ENCODE measurements around the gene ARL4C. TPM values are rescaled to one million over a fixed set of nuclear protein-coding genes. Genes with fewer than 3 reads are reported as not detected.

The ARL4C gene
- total and polyA plus RNA-seq, 12 donors = 1.3 to 16.0 (median 6.8) TPM

DNA sequence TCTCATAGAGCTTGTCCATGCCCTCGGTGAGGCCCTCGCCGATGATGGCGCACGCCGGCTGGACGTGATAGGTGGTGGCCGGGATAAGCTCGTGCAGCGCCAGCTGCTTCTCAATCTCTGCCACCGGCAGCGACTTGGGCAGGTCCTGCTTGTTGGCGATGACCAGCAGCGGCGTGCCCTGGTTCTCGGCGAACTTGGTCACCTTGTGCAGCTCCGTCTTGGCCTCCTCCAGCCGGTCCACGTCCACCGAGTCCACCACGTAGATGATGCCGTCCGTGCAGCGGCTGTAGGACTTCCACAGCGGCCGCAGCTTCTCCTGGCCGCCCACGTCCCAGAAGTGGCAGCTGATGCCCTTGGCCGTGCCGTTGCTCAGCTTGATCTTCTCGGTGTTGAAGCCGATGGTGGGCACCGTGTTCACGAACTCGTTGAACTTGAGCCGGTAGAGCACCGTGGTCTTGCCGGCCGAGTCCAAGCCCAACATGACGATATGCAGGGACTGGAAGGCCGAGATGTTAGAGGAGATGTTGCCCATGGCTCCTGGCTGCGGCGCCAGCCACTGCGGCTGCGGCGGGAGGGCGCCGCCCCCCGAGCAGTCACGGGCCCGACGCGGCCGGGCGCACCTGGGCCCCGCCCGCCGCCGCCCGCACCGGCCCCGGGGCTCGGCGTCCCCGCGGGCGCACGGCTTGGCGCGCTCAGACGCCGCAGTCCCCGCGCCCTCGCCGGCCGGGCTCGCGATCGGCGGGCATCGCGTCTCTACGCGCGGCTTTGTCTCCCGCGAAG lies 636 bp downstream of the ARL4C start:
- Histone ChIP-seq H3K4me1 (replicated peaks in 1 of 2) (no peaks in the 10 kb centered on the region), H3K4me3 (peak overlapping the region in 3 of 4 donors; percentile 17 to 67 (median 22)), H3K9me3 (replicated peaks in 1 of 3) (no peaks in the 10 kb centered on the region), H3K36me3 (replicated peaks in 1 of 2) (no peaks in the 10 kb centered on the region), H3K27me3 (peaks cover 6% of the 10 kb centered on the region), H3K27ac (peak overlapping the region in 3 of 5 donors; percentile 62 to 81 (median 78))
- TF ChIP-seq, protein P1, sequence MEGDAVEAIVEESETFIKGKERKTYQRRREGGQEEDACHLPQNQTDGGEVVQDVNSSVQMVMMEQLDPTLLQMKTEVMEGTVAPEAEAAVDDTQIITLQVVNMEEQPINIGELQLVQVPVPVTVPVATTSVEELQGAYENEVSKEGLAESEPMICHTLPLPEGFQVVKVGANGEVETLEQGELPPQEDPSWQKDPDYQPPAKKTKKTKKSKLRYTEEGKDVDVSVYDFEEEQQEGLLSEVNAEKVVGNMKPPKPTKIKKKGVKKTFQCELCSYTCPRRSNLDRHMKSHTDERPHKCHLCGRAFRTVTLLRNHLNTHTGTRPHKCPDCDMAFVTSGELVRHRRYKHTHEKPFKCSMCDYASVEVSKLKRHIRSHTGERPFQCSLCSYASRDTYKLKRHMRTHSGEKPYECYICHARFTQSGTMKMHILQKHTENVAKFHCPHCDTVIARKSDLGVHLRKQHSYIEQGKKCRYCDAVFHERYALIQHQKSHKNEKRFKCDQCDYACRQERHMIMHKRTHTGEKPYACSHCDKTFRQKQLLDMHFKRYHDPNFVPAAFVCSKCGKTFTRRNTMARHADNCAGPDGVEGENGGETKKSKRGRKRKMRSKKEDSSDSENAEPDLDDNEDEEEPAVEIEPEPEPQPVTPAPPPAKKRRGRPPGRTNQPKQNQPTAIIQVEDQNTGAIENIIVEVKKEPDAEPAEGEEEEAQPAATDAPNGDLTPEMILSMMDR (IDR thresholded peaks at IDR 0.05) = no peak
- peak in 1 of 2 donors; percentile 19 for TF ChIP-seq POLR2A (IDR thresholded peaks at IDR 0.05)
- peak; percentile 16 to 73 (median 27) for DNase-seq
- intact Hi-C loops (cut with DNase I) = loop anchor here in 1 of 2 donors (10.0 kb wide), 1 partner anchor 201 kb away; no protein-coding TSS in a partner anchor
- WGBS, 4 donors = 0 to 3% (median 1%) methylated on average over 8 to 89 of the region's 89 CpGs

DNA sequence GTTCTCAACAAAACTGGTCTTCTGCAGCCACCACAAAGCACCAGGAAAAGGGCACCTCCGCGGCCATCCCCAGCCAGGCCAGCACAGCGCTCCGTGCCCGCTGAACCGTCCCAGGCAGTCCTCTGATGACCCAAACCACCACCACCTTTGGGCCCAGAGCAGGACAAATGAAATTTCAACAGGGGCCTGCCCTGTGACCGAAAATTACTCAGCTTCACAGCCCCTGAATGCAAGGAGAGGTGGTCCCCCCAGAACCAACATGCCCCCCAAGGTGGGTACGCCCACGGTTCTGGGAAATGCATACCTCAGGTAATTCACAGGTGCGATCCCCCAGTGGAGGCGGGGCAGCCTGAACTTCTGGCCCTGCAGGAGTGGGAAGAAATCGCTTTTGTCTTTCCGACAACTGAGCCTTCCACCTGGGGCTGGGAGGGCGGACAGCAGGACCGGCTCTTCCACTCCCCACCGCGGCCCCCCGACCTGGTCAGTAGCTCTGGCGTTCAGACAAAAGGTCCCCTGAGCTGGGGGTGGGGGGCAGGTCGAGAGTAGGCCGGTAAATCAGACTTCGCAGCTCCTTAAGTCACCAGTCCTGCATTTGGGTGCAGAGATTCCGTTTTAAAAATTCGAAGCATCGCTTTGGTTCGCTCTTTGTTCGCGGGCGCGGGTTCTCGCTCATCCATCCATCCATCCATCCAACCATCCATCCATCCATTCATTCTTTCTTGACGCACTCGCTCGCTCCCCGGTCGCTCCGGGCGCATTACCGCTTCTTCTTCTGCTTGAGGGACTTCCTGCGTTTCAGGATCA lies 1.4 kb downstream of the ARL4C start:
- H3K36me3 ChIP-seq (replicated peaks in 1 of 2) = no peaks in the 10 kb centered on the region
- H3K9me3 ChIP-seq (replicated peaks in 1 of 3) = no peaks in the 10 kb centered on the region
- peak overlapping the region in 2 of 4 donors; percentile 22 to 67 for H3K4me3 ChIP-seq
- peak overlapping the region in 2 of 5 donors; percentile 78 to 81 for H3K27ac ChIP-seq
- WGBS, 4 donors = 4 to 10% (median 8%) methylated on average over 28 to 40 of the region's 40 CpGs
- intact Hi-C loops (cut with DNase I) = loop anchor here in 1 of 2 donors (10.0 kb wide), 1 partner anchor 201 kb away; no protein-coding TSS in a partner anchor
- H3K27me3 ChIP-seq = peaks cover 6% of the 10 kb centered on the region
- TF ChIP-seq, protein P1 (IDR thresholded peaks at IDR 0.05) = no peak
- TF ChIP-seq POLR2A (IDR thresholded peaks at IDR 0.05) = no peak
- DNase-seq = no peak
- no peaks in the 10 kb centered on the region for H3K4me1 ChIP-seq (replicated peaks in 1 of 2)

- TF ChIP-seq POLR2A (IDR thresholded peaks at IDR 0.05) = no peak
- TF ChIP-seq, protein P1 (IDR thresholded peaks at IDR 0.05) = no peak
- peaks cover 6% of the 10 kb centered on the region for H3K27me3 ChIP-seq
- H3K9me3 ChIP-seq (replicated peaks in 1 of 3) = no peaks in the 10 kb centered on the region
- no peaks in the 10 kb centered on the region for H3K4me1 ChIP-seq (replicated peaks in 1 of 2)
- H3K36me3 ChIP-seq (replicated peaks in 1 of 2) = no peaks in the 10 kb centered on the region
- WGBS, 4 donors = 37 to 48% (median 44%) methylated on average over 9 of the region's 9 CpGs
- H3K4me3 ChIP-seq = peak overlapping the region in 1 of 4 donors; percentile 67
- intact Hi-C loops (cut with DNase I) = loop anchor here in 1 of 2 donors (10.0 kb wide), 1 partner anchor 200 kb away; no protein-coding TSS in a partner anchor
- peak overlapping the region in 1 of 5 donors; percentile 78 for H3K27ac ChIP-seq
- DNase-seq = no peak
These were observed 2.3 kb downstream of the ARL4C start for GRCh38 chr2:234494361-234495250.

Data from adrenal gland (tissue), 12 donors.